ENCODE results near the gene ZNF318.
"Not testable (repeated sequence)": the region's sequence is repeated elsewhere in the genome, so short reads cannot be mapped to it uniquely, and the experiment has no call there.

The ZNF318 gene

DNA sequence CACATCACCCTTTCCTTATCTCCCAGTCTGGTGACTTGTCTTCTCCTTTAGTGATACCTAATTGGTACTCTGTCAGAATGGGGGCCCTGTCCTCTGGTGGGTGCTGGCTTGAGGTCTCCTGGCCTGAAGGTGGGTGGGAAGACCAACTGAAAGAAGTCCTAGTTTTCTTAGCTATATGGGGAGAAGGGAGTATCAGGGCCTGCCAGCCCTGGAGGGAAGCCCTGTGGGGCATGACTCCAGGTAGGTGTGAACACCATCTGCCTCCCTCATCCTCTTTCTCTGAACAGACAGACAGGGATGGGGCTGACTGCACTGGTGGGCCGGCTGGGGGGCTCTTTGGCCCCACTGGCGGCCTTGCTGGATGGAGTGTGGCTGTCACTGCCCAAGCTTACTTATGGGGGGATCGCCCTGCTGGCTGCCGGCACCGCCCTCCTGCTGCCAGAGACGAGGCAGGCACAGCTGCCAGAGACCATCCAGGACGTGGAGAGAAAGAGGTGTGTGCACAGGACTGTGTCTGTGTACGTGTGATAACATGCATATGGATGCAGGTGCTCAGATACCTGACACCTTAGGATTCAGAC, 65.6 kb downstream of the ZNF318 start:
- no peak overlapping the region for H3K27ac ChIP-seq
- TF ChIP-seq EZH2 (IDR thresholded peaks at IDR 0.05) (no peak), POLR2AphosphoS5 (IDR thresholded peaks at IDR 0.05; ENCODE audit: borderline replicate concordance, low read depth, low read length) (no peak), FOXP2 (optimal IDR thresholded peaks at IDR 0.05; ENCODE audit: control extremely low read depth, extremely low read length, insufficient read depth) (no peak)
- no peak overlapping the region for H3K9ac ChIP-seq (ENCODE audit: insufficient read length)
- no peak for DNase-seq (ENCODE audit: low read depth, low spot score)
- no peak overlapping the region for H3K4me3 ChIP-seq
- no peaks in the 10 kb centered on the region for H3K36me3 ChIP-seq (ENCODE audit: insufficient read depth, low read length)
- no peaks in the 10 kb centered on the region for H3K9me3 ChIP-seq (ENCODE audit: low read depth, low read length)

GRCh38 chr6:43303006-43303405, 66.4 kb downstream of the ZNF318 start:
- not testable (repeated sequence) for H3K4me3 ChIP-seq; H3K9ac ChIP-seq (ENCODE audit: insufficient read length); H3K36me3 ChIP-seq (ENCODE audit: insufficient read depth, low read length); DNase-seq (ENCODE audit: low read depth, low spot score); H3K27ac ChIP-seq; H3K9me3 ChIP-seq (ENCODE audit: low read depth, low read length)

DNA sequence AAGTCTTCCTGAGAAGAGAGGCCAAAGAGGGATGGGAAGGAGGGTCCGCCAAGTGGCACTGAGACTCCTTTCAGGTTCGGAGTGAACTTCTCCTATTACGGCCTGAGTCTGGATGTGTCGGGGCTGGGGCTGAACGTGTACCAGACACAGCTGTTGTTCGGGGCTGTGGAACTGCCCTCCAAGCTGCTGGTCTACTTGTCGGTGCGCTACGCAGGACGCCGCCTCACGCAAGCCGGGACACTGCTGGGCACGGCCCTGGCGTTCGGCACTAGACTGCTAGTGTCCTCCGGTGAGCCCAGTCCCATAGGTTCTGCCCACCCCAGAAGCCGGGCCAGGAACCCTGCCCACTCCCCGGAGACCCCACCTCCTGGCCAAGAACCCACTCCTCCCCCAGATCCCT, 67.3 kb downstream of the ZNF318 start:
- no peak overlapping the region for H3K4me3 ChIP-seq
- DNase-seq (ENCODE audit: low read depth, low spot score), result no peak

DNA sequence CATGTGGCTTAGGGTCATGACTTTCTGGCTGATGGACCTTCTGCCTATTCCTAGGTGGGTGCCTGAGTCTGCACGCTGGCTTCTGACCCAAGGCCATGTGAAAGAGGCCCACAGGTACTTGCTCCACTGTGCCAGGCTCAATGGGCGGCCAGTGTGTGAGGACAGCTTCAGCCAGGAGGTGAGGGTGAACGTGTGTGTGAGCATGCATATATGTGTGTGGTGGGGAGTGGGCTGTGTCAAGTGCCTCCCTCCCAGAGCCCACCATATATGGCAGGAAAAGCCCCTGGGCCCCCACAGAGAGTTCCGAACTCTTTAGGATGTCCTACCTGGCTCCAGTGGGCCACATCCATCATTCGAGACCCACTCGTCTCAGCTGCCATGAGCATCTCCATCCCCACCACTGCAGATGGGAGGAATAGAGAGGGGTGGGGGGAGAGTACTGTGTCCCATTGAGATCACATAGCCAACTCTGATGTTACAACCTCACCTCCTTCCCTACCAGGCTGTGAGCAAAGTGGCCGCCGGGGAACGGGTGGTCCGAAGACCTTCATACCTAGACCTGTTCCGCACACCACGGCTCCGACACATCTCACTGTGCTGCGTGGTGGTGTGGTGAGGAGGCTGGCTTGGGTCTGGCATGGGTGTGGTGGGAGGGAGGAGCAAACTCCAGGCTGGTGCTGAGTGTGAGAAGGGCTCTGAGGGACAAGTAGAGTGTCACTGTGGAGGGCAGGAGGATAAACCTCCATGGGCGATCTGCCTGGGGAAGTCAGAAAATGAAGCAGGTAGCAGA, 68.2 kb downstream of the ZNF318 start:
- Histone ChIP-seq H3K4me3 (no peak overlapping the region), H3K9me3 (ENCODE audit: low read depth, low read length) (no peaks in the 10 kb centered on the region), H3K9ac (ENCODE audit: insufficient read length) (no peak overlapping the region), H3K27ac (no peak overlapping the region), H3K36me3 (ENCODE audit: insufficient read depth, low read length) (no peaks in the 10 kb centered on the region)
- DNase-seq (ENCODE audit: low read depth, low spot score), result no peak
- TF ChIP-seq FOXP2 (optimal IDR thresholded peaks at IDR 0.05; ENCODE audit: control extremely low read depth, extremely low read length, insufficient read depth), result no peak
- TF ChIP-seq EZH2 (IDR thresholded peaks at IDR 0.05), result no peak
- TF ChIP-seq POLR2AphosphoS5 (IDR thresholded peaks at IDR 0.05; ENCODE audit: borderline replicate concordance, low read depth, low read length), result no peak

More for the DNA sequence above, 67.3 kb downstream of the ZNF318 start:
- Histone ChIP-seq H3K9me3 (ENCODE audit: low read depth, low read length) (no peaks in the 10 kb centered on the region), H3K27ac (no peak overlapping the region), H3K9ac (ENCODE audit: insufficient read length) (no peak overlapping the region), H3K36me3 (ENCODE audit: insufficient read depth, low read length) (no peaks in the 10 kb centered on the region)
- no peak for TF ChIP-seq FOXP2 (optimal IDR thresholded peaks at IDR 0.05; ENCODE audit: control extremely low read depth, extremely low read length, insufficient read depth)
- TF ChIP-seq EZH2 (IDR thresholded peaks at IDR 0.05), result no peak
- TF ChIP-seq POLR2AphosphoS5 (IDR thresholded peaks at IDR 0.05; ENCODE audit: borderline replicate concordance, low read depth, low read length), result no peak

DNA sequence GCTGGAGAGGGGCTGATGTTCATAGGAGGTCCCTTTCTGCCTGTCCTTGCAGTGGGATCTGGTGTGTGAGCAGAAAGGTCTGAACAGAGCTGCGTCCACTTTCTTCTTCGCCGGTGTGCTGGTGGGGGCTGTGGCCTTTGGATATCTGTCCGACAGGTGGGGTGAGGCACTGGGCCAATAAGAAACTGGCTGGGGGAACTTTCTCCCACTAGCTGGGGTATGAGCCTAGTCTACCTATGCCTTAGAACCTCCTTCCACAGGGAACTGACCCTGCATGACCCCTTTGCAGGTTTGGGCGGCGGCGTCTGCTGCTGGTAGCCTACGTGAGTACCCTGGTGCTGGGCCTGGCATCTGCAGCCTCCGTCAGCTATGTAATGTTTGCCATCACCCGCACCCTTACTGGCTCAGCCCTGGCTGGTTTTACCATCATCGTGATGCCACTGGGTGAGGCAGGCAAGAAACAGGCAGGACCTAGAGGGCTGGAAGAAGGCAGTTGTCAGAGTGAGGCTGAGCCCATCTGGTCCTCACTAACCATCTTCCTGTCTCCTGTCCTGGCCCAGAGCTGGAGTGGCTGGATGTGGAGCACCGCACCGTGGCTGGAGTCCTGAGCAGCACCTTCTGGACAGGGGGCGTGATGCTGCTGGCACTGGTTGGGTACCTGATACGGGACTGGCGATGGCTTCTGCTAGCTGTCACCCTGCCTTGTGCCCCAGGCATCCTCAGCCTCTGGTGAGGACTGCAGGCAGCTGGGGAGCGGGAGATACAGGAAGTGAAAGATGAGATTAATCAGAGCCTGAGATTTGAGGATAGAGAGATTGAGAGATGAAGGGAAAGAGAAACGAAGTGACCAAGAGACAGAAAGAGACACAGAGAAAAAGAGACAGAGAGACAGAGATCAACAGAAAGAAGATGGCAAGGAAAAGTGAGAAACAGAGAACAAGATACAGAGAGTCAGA, 69.8 kb downstream of the ZNF318 start:
- TF ChIP-seq POLR2AphosphoS5 (IDR thresholded peaks at IDR 0.05; ENCODE audit: borderline replicate concordance, low read depth, low read length) (no peak), FOXP2 (optimal IDR thresholded peaks at IDR 0.05; ENCODE audit: control extremely low read depth, extremely low read length, insufficient read depth) (no peak), EZH2 (IDR thresholded peaks at IDR 0.05) (no peak)

GRCh38 chr6:43298565-43299337, 70.7 kb downstream of the ZNF318 start:
- no peak for TF ChIP-seq FOXP2 (optimal IDR thresholded peaks at IDR 0.05; ENCODE audit: control extremely low read depth, extremely low read length, insufficient read depth)
- no peak for TF ChIP-seq EZH2 (IDR thresholded peaks at IDR 0.05)
- no peak for TF ChIP-seq POLR2AphosphoS5 (IDR thresholded peaks at IDR 0.05; ENCODE audit: borderline replicate concordance, low read depth, low read length)
- H3K9ac ChIP-seq (ENCODE audit: insufficient read length), result no peak overlapping the region

More for the DNA sequence above, 69.8 kb downstream of the ZNF318 start:
- H3K27ac ChIP-seq, result no peak overlapping the region
- H3K9ac ChIP-seq (ENCODE audit: insufficient read length), result no peak overlapping the region
- H3K9me3 ChIP-seq (ENCODE audit: low read depth, low read length), result no peaks in the 10 kb centered on the region
- H3K4me3 ChIP-seq, result no peak overlapping the region
- DNase-seq (ENCODE audit: low read depth, low spot score), result no peak
- H3K36me3 ChIP-seq (ENCODE audit: insufficient read depth, low read length), result no peaks in the 10 kb centered on the region

DNA sequence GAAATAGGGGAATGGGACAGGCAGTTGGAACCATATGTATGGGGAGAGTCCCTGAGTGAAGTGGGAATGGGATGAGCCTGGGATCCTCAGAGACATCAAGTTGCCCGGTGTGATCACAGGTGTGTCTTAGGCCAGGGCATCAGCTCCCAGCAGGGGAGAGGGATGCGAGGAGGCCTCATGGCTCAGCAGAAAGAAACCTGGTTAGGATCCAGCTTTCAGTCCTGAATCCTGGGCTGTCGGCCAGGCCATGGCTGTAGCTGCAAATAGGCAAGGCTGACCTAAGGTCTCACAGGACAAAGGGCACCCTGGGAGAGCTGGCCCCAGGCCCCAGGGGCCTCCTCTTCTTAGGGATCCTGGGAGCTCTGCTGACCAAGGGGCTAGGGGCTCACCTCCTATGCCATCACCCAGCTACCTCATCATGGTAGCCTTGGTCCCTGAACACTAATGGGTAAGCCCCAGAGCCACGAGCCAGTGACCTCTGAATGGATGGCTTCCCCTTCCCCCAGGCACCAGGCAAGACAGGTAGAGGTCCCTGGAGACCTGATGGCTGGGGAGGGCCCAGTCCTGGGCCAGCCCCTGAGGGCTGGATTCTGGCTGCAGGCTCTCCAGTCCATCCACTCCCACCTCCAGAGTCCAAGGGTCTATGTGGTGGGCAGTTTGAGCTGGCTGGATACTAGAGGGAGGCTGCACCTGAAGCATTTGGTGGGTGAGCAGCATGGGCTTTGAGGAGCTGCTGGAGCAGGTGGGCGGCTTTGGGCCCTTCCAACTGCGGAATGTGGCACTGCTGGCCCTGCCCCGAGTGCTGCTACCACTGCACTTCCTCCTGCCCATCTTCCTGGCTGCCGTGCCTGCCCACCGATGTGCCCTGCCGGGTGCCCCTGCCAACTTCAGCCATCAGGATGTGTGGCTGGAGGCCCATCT, 71.5 kb downstream of the ZNF318 start, which contains the start of gene SLC22A7:
Gene SLC22A7 (plus strand): TSS at position 617 of the 921 bp plus-strand sequence. CDS start 99 bp downstream, at position 716.
- H3K9ac ChIP-seq (ENCODE audit: insufficient read length), result no peak within 1 kb of the TSS
- TF ChIP-seq POLR2AphosphoS5 (IDR thresholded peaks at IDR 0.05; ENCODE audit: borderline replicate concordance, low read depth, low read length) (no peak), EZH2 (IDR thresholded peaks at IDR 0.05) (no peak), FOXP2 (optimal IDR thresholded peaks at IDR 0.05; ENCODE audit: control extremely low read depth, extremely low read length, insufficient read depth) (no peak)

More at GRCh38 chr6:43298565-43299337, 70.7 kb downstream of the ZNF318 start:
- H3K9me3 ChIP-seq (ENCODE audit: low read depth, low read length), result no peaks in the 10 kb centered on the region
- H3K4me3 ChIP-seq, result no peak overlapping the region
- H3K36me3 ChIP-seq (ENCODE audit: insufficient read depth, low read length), result no peaks in the 10 kb centered on the region
- no peak for DNase-seq (ENCODE audit: low read depth, low spot score)
- no peak overlapping the region for H3K27ac ChIP-seq

More for the DNA sequence above, 71.5 kb downstream of the ZNF318 start, which contains the start of gene SLC22A7:
- Histone ChIP-seq H3K4me3 (no peak within 1 kb of the TSS), H3K36me3 (ENCODE audit: insufficient read depth, low read length) (no peaks in the 10 kb centered on the region), H3K9me3 (ENCODE audit: low read depth, low read length) (no peaks in the 10 kb centered on the region), H3K27ac (no peak within 1 kb of the TSS)
- DNase-seq (ENCODE audit: low read depth, low spot score), result no peak

All from SK-N-MC (cell line).